AG04449 (cell line): ENCODE data around the gene MAP1LC3B2.
"Not testable (repeated sequence)": the region's sequence is repeated elsewhere in the genome, so short reads cannot be mapped to it uniquely, and the experiment has no call there.

ENCODE experiments used
- CTCF ChIA-PET: fragments of 350-600 bp; formaldehyde crosslinking; extraction: SDS; loops from one replicate; lab custom pipeline; 2021; ENCODE audit warnings: antibody characterized with exemption; lab: Yijun Ruan, JAX
- POLR2A ChIA-PET: fragments of 400-600, 350-600 bp; formaldehyde crosslinking; extraction: SDS; loops from one replicate; lab custom pipeline; 2020; ENCODE audit warnings: antibody characterized with exemption, inconsistent platforms; lab: Yijun Ruan, JAX
- DNase-seq: peaks from one replicate; pipeline ENCODE4 v3.0.0-alpha.2; 2010; ENCODE audit warnings: low read depth, low spot score
- H3K4me3 ChIP-seq: 2 replicates; pipeline ENCODE4 v1.5.1; 2011; ENCODE audit warnings: low read depth, mild to moderate bottlenecking, control low read depth, low read length
- TF ChIP-seq, protein P1 (sequence below): IDR thresholded peaks from one replicate; pipeline ENCODE4 v1.5.1; 2011; ENCODE audit warnings: mild to moderate bottlenecking, moderate library complexity, low read length, control low read depth, inconsistent platforms; ENCODE audit not compliant: insufficient read depth; ENCODE audit errors: missing control alignments

Gene MAP1LC3B2

GRCh38 chr12:116558280-116559161 is 660 bp upstream of the MAP1LC3B2 start:
- CTCF ChIA-PET, result interaction anchor here (1.2 kb wide), 1 partner anchor 30 kb away, joined by 3 read pairs; no protein-coding TSS in a partner anchor
- POLR2A ChIA-PET, result interaction anchor here (0.6 kb wide), 1 partner anchor 8 kb away, joined by 3 read pairs; no protein-coding TSS in a partner anchor
- no peak for DNase-seq
- H3K4me3 ChIP-seq, result no peak overlapping the region
- TF ChIP-seq, protein P1, sequence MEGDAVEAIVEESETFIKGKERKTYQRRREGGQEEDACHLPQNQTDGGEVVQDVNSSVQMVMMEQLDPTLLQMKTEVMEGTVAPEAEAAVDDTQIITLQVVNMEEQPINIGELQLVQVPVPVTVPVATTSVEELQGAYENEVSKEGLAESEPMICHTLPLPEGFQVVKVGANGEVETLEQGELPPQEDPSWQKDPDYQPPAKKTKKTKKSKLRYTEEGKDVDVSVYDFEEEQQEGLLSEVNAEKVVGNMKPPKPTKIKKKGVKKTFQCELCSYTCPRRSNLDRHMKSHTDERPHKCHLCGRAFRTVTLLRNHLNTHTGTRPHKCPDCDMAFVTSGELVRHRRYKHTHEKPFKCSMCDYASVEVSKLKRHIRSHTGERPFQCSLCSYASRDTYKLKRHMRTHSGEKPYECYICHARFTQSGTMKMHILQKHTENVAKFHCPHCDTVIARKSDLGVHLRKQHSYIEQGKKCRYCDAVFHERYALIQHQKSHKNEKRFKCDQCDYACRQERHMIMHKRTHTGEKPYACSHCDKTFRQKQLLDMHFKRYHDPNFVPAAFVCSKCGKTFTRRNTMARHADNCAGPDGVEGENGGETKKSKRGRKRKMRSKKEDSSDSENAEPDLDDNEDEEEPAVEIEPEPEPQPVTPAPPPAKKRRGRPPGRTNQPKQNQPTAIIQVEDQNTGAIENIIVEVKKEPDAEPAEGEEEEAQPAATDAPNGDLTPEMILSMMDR, result no peak

DNA sequence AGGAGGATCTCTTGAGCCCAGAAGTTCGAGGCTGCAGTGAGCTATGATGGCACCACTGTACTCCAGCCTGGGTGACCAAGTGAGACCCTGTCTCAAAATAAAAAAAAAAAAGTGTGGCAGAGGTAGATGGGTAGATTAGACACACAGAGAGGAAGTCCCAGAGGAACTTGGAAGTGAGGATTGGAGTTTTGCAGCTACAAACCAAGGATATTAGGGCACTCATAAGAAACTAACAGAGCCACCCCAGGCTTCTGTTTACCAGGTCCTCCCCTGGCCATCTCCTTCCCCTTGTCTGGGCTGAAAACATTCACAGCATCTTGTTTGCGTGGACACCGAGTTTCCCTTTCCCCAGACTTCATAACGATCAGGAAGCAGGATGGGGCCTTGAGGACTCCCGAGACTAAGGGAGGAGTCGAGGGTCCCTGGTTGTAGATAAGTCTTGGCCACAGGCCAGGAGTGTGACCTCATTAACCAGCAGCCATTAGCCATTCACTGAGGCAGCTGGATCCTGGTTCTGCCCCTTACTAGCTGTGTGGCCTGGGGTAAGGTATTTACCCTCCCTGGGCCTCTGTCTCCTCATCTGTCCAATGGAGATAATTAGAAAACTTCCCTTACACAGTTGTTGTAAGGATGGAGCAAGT is 2.1 kb downstream of the MAP1LC3B2 start:
- ChIA-PET POLR2A (interaction anchor here (0.6 kb wide), 1 partner anchor 128 kb away, joined by 3 read pairs; no protein-coding TSS in a partner anchor), CTCF (no interaction called here)
- TF ChIP-seq, protein P1, result no peak
- no peak overlapping the region for H3K4me3 ChIP-seq
- DNase-seq, result no peak

DNA sequence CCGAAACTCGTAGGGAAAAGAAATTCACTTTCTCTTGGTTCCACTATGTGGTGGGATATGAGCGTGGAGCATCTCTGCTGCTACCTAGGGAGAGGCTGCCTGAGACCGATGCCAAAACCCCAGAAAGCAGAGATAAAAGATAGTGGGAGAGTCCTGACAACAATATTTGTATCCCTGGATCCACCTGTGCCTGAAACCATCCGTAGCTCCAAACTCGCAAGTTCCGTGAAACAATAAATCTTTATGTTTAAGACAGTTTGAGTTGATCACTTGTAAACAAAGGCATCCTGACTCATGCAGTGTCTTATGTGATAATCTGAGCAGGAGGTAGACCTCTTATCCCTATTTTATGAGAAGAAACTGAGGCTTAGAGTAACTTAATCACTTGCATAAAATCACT is 2.9 kb downstream of the MAP1LC3B2 start:
- DNase-seq, result no peak
- CTCF ChIA-PET, result interaction anchor here (0.7 to 2.1 kb wide), 2 partner anchors 20 to 320 kb away, joined by 3 to 5 read pairs; no protein-coding TSS in a partner anchor
- TF ChIP-seq, protein P1, result no peak
- POLR2A ChIA-PET, result interaction anchor here (0.6 kb wide), 1 partner anchor 128 kb away, joined by 3 read pairs; no protein-coding TSS in a partner anchor
- H3K4me3 ChIP-seq, result no peak overlapping the region

GRCh38 chr12:116563262-116563661 is 4.1 kb downstream of the MAP1LC3B2 start:
- ChIA-PET POLR2A (no interaction called here), CTCF (interaction anchor here (2.1 kb wide), 1 partner anchor 19 kb away, joined by 5 read pairs; no protein-coding TSS in a partner anchor)
- no peak overlapping the region for H3K4me3 ChIP-seq
- no peak for DNase-seq
- TF ChIP-seq, protein P1, result no peak

GRCh38 chr12:116564080-116564479 is 4.9 kb downstream of the MAP1LC3B2 start:
- ChIA-PET POLR2A (no interaction called here), CTCF (interaction anchor here (2.1 kb wide), 1 partner anchor 18 kb away, joined by 5 read pairs; no protein-coding TSS in a partner anchor)
- no peak overlapping the region for H3K4me3 ChIP-seq
- TF ChIP-seq, protein P1, result no peak
- DNase-seq, result no peak

- CTCF ChIA-PET, H3K4me3 ChIP-seq, DNase-seq, POLR2A ChIA-PET: not testable (repeated sequence)
Observed at GRCh38 chr12:116565221-116565620, 6.0 kb downstream of the MAP1LC3B2 start.
